ENCODE results near the gene SHISA9.

The SHISA9 gene

GRCh38 chr16:13120091-13120490 is 218.7 kb downstream of the SHISA9 start:
- no peaks in the 10 kb centered on the region for H3K27me3 ChIP-seq
- TF ChIP-seq CTCF (IDR thresholded peaks at IDR 0.05; ENCODE audit: low read depth, low read length), result no peak
- DNase-seq, result no peak
- no peaks in the 10 kb centered on the region for H3K9me3 ChIP-seq
- H3K36me3 ChIP-seq, result no peaks in the 10 kb centered on the region
- H3K4me3 ChIP-seq (ENCODE audit: low read depth, low read length), result no peak overlapping the region
- H3K4me1 ChIP-seq, result no peaks in the 10 kb centered on the region

- no peaks in the 10 kb centered on the region for H3K27me3 ChIP-seq
- DNase-seq, result no peak
- H3K36me3 ChIP-seq, result no peaks in the 10 kb centered on the region
- no peaks in the 10 kb centered on the region for H3K9me3 ChIP-seq
- no peak for TF ChIP-seq CTCF (IDR thresholded peaks at IDR 0.05; ENCODE audit: low read depth, low read length)
- H3K4me1 ChIP-seq, result no peaks in the 10 kb centered on the region
- no peak overlapping the region for H3K4me3 ChIP-seq (ENCODE audit: low read depth, low read length)
These were observed 219.2 kb downstream of the SHISA9 start for GRCh38 chr16:13120557-13120956.

GRCh38 chr16:13123991-13124390 is 222.6 kb downstream of the SHISA9 start:
- no peaks in the 10 kb centered on the region for H3K4me1 ChIP-seq
- H3K4me3 ChIP-seq (ENCODE audit: low read depth, low read length), result no peak overlapping the region
- H3K27me3 ChIP-seq, result no peaks in the 10 kb centered on the region
- no peaks in the 10 kb centered on the region for H3K36me3 ChIP-seq
- H3K9me3 ChIP-seq, result no peaks in the 10 kb centered on the region
- DNase-seq, result no peak
- no peak for TF ChIP-seq CTCF (IDR thresholded peaks at IDR 0.05; ENCODE audit: low read depth, low read length)

GRCh38 chr16:13127144-13127543 is 225.7 kb downstream of the SHISA9 start:
- no peaks in the 10 kb centered on the region for H3K9me3 ChIP-seq
- H3K36me3 ChIP-seq, result no peaks in the 10 kb centered on the region
- H3K4me3 ChIP-seq (ENCODE audit: low read depth, low read length), result no peak overlapping the region
- no peak for TF ChIP-seq CTCF (IDR thresholded peaks at IDR 0.05; ENCODE audit: low read depth, low read length)
- H3K27me3 ChIP-seq, result no peaks in the 10 kb centered on the region
- no peak for DNase-seq
- H3K4me1 ChIP-seq, result no peaks in the 10 kb centered on the region

GRCh38 chr16:13130586-13130985 is 229.2 kb downstream of the SHISA9 start:
- no peaks in the 10 kb centered on the region for H3K4me1 ChIP-seq
- TF ChIP-seq CTCF (IDR thresholded peaks at IDR 0.05; ENCODE audit: low read depth, low read length), result no peak

GRCh38 chr16:13134836-13135235 is 233.4 kb downstream of the SHISA9 start:
- Histone ChIP-seq H3K9me3 (no peaks in the 10 kb centered on the region), H3K27me3 (no peaks in the 10 kb centered on the region), H3K4me3 (ENCODE audit: low read depth, low read length) (no peak overlapping the region), H3K4me1 (no peaks in the 10 kb centered on the region), H3K36me3 (no peaks in the 10 kb centered on the region)
- no peak for TF ChIP-seq CTCF (IDR thresholded peaks at IDR 0.05; ENCODE audit: low read depth, low read length)
- no peak for DNase-seq

More at GRCh38 chr16:13130586-13130985, 229.2 kb downstream of the SHISA9 start:
- DNase-seq, result no peak
- no peaks in the 10 kb centered on the region for H3K36me3 ChIP-seq
- no peaks in the 10 kb centered on the region for H3K27me3 ChIP-seq
- no peak overlapping the region for H3K4me3 ChIP-seq (ENCODE audit: low read depth, low read length)
- no peaks in the 10 kb centered on the region for H3K9me3 ChIP-seq

All from BE2C (cell line).